ENCODE measurements around the gene INSYN2A.

GRCh38 chr10:127148066-127148932 is 48.1 kb downstream of the INSYN2A start:
- no peak for TF ChIP-seq ZC3H10 (CRISPR knock-in tag; IDR thresholded peaks at IDR 0.05)
- no peak for TF ChIP-seq PPARA (CRISPR knock-in tag; IDR thresholded peaks at IDR 0.05; ENCODE audit: borderline replicate concordance)
- no peak for TF ChIP-seq RARB (CRISPR knock-in tag; IDR thresholded peaks at IDR 0.05)
- TF ChIP-seq PATZ1 (CRISPR knock-in tag; IDR thresholded peaks at IDR 0.05; ENCODE audit: borderline replicate concordance), result no peak
- TF ChIP-seq TCF4 (CRISPR knock-in tag; IDR thresholded peaks at IDR 0.05; ENCODE audit: borderline replicate concordance), result no peak
- no peak for TF ChIP-seq ZNF8 (CRISPR knock-in tag; IDR thresholded peaks at IDR 0.05)
- no peak for TF ChIP-seq CSRNP3 (CRISPR knock-in tag; IDR thresholded peaks at IDR 0.05)
- TF ChIP-seq SNAI2 (CRISPR knock-in tag; IDR thresholded peaks at IDR 0.05), result no peak
- no peak for TF ChIP-seq ESRRG (CRISPR knock-in tag; IDR thresholded peaks at IDR 0.05)
